Activated CD4-positive, alpha-beta T cell treated with anti-CD3 and anti-CD28 coated beads, Interleukin-2, amount 10 ng/mL, durations not matched to agents 7 days and 5 days (primary cell): ENCODE measurements around the gene NSUN6. TPM values are rescaled to one million over a fixed set of nuclear protein-coding genes. Genes with fewer than 3 reads are reported as not detected.
A peak's percentile ranks its signal among the peaks of the same experiment; 100 is the strongest.

Experiments
- CTCF ChIA-PET: fragments of 350-600 bp; sonication (Branson Sonifier 250); formaldehyde crosslinking; loops from one replicate; lab custom pipeline; 2021; ENCODE audit warnings: antibody characterized with exemption; lab: Charles Lee
- POLR2A ChIA-PET: fragments of 350-600 bp; sonication (Branson Sonifier 250); formaldehyde crosslinking; loops from one replicate; lab custom pipeline; 2021; ENCODE audit warnings: antibody characterized with exemption; lab: Charles Lee
- DNase-seq: peaks from one replicate; pipeline ENCODE4 v3.0.0-alpha.2; 2020
- H3K27ac Mint-ChIP-seq: one replicate; pipeline ENCODE4 v1.8.0; 2021; ENCODE audit warnings: mild to moderate bottlenecking, moderate library complexity, mixed read lengths
- H3K27me3 Mint-ChIP-seq: one replicate; pipeline ENCODE4 v1.8.0; 2021; ENCODE audit warnings: mixed read lengths
- H3K36me3 Mint-ChIP-seq: one replicate; pipeline ENCODE4 v1.8.0; 2021; ENCODE audit warnings: low read depth, mixed read lengths
- H3K4me1 Mint-ChIP-seq: one replicate; pipeline ENCODE4 v1.8.0; 2021; ENCODE audit warnings: mixed read lengths
- H3K4me3 Mint-ChIP-seq: one replicate; pipeline ENCODE4 v1.8.0; 2021; ENCODE audit warnings: mild to moderate bottlenecking, moderate library complexity, mixed read lengths
- H3K9me3 Mint-ChIP-seq: one replicate; pipeline ENCODE4 v1.8.0; 2021; ENCODE audit warnings: mixed read lengths
- total RNA-seq, 2 experiments: library from RNA; stranded (reverse); gene quantifications; one replicate each; pipeline ENCODE4 v1.2.3, GENCODE V29; 2021

Gene NSUN6
- total RNA-seq, 2 experiments from 2014 or later: 21.7 to 22.0 TPM

DNA sequence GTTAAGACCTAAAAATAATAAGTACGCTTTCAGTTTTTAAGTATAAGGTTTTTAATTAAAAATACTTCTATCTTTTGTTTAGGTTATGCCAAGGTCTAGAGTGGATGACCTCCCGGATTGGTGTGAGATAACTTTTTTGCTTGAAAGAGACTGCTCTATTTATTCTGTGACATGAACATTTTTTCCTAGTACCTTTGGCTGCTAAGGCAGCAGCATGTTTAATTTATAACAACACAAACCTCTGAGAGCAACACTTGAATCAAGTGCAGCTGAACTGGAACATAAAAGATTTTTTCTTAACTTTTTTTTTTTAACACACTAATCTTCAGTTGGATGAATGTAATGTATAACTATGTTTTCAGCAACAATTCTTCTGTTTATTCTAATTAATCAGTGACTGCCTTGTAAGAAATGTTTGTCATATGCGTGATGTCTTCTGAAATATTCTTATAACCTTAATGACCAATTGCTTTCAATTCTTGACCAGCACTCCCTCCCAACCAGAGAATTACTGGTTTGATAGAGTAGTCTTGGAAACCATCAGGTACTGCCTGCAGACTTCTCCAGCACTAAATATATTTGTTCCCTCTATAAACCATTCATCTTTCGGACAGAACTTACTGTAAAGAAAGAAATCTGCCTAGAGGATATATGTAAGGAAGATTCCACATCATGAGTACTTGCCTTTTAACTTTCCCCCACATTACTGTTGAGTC is 23.9 kb upstream of the NSUN6 start:
- Mint-ChIP-seq H3K27ac (no peak overlapping the region), H3K4me1 (peaks cover 7% of the 10 kb centered on the region), H3K36me3 (peaks cover 35% of the 10 kb centered on the region), H3K4me3 (no peak overlapping the region), H3K9me3 (no peaks in the 10 kb centered on the region), H3K27me3 (no peaks in the 10 kb centered on the region)
- DNase-seq: no peak
- POLR2A ChIA-PET: interaction anchor here (0.6 kb wide), 1 partner anchor 8 kb away, joined by 4 read pairs; no protein-coding TSS in a partner anchor
- CTCF ChIA-PET: no interaction called here

DNA sequence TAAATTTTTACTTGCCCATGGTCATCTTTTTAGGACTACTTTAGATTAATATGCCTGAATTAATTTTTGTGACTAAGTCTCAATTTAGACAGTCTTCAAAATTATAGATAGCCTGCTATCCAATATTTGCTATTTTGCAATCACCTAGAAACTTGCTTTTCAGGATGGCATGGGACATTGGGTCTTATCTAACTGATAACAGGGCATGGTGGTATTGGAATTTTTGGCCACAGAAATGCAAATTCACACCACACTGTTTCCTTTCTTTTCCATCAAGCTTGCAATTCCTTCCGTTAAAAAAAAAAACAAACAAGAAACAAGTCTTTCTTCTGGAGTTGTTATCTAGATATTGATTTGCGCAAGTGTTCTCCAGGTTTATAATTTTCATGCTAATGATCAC is 16.6 kb upstream of the NSUN6 start:
- Mint-ChIP-seq H3K4me3 (no peak overlapping the region), H3K36me3 (peaks cover 28% of the 10 kb centered on the region), H3K27ac (no peak overlapping the region), H3K4me1 (peaks cover 24% of the 10 kb centered on the region), H3K9me3 (no peaks in the 10 kb centered on the region), H3K27me3 (no peaks in the 10 kb centered on the region)
- ChIA-PET CTCF (interaction anchor here (0.6 to 0.7 kb wide), 3 partner anchors 9 to 1975 kb away, joined by 3 to 4 read pairs (median 3); no protein-coding TSS in a partner anchor), POLR2A (no interaction called here)
- DNase-seq: no peak

DNA sequence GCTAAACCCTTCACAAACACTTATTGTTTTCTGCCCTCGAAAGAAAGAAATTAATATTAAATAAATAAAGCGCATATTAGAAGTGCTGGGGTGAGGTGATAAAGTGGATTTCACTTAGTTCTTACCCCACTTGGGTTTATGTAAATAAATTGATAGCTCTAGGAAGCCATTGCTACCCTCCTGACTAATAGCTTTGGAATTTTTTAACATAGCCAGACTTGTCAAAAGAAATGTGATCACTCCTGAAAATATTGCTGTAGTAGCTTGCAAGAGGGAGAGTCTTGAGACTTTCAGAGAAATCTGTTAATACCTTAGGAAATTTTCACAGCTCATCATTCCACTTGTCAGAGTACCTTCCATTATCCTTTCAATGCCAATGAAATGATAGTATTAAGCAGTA is 15.4 kb upstream of the NSUN6 start:
- Mint-ChIP-seq H3K4me3 (no peak overlapping the region), H3K36me3 (peaks cover 29% of the 10 kb centered on the region)
- CTCF ChIA-PET: interaction anchor here (0.8 kb wide), 1 partner anchor 11 kb away, joined by 4 read pairs; no protein-coding TSS in a partner anchor

GRCh38 chr10:18665815-18666558 is 14.6 kb upstream of the NSUN6 start:
- H3K27me3 Mint-ChIP-seq: no peaks in the 10 kb centered on the region
- no peaks in the 10 kb centered on the region for H3K9me3 Mint-ChIP-seq
- ChIA-PET CTCF (interaction anchor here (0.7 to 0.8 kb wide), 2 partner anchors 12 to 38 kb away, joined by 3 to 4 read pairs; no protein-coding TSS in a partner anchor), POLR2A (no interaction called here)
- H3K36me3 Mint-ChIP-seq: peaks cover 31% of the 10 kb centered on the region
- DNase-seq: no peak
- H3K4me1 Mint-ChIP-seq: peaks cover 39% of the 10 kb centered on the region
- no peak overlapping the region for H3K4me3 Mint-ChIP-seq
- no peak overlapping the region for H3K27ac Mint-ChIP-seq

More for the DNA sequence above, 15.4 kb upstream of the NSUN6 start:
- H3K27ac Mint-ChIP-seq: no peak overlapping the region
- H3K9me3 Mint-ChIP-seq: no peaks in the 10 kb centered on the region
- H3K4me1 Mint-ChIP-seq: peaks cover 32% of the 10 kb centered on the region
- POLR2A ChIA-PET: interaction anchor here (0.7 kb wide), 1 partner anchor 9 kb away, joined by 4 read pairs; no protein-coding TSS in a partner anchor
- DNase-seq: no peak
- no peaks in the 10 kb centered on the region for H3K27me3 Mint-ChIP-seq

DNA sequence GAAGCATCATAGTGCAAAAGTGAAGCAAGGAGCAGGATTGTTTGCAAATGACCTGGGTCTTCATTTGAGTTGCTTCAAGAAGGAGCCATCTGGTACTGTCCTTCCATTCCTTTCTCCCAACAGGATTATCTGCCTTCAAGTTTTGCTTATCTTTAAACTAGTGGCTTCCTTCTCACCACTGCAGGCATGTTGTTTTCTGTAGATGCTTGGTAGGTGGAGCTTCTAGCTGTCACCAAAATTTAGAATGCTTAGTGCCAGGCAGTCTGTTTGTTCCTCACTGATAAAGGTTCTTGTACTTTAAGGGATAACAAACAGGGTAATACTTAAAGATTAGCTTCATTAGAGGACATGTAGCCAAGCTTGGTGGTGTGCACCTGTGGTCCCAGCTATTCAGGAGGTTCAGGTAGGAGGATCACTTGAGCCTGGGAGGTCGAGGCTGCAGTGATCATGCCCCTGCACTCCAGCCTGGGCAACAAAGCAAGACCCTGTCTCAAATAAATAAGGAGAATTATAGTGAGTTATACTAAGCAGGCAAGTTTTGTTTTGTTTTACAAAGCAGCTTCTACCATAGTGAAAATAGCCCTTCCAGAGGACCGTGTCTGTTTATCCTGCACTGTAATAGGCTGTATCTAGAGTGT is 13.6 kb upstream of the NSUN6 start:
- Mint-ChIP-seq H3K27ac (no peak overlapping the region), H3K9me3 (no peaks in the 10 kb centered on the region), H3K36me3 (peaks cover 26% of the 10 kb centered on the region), H3K27me3 (no peaks in the 10 kb centered on the region), H3K4me1 (peaks cover 40% of the 10 kb centered on the region), H3K4me3 (no peak overlapping the region)
- CTCF ChIA-PET: no interaction called here
- POLR2A ChIA-PET: no interaction called here
- DNase-seq: no peak

- Mint-ChIP-seq H3K4me1 (peaks cover 49% of the 10 kb centered on the region), H3K36me3 (peaks cover 15% of the 10 kb centered on the region), H3K9me3 (no peaks in the 10 kb centered on the region), H3K27ac (peak overlapping the region; percentile 77), H3K4me3 (peak overlapping the region; percentile 59), H3K27me3 (no peaks in the 10 kb centered on the region)
- ChIA-PET POLR2A (no interaction called here), CTCF (interaction anchor here (1.4 kb wide), 1 partner anchor 15 kb away, joined by 3 read pairs; no protein-coding TSS in a partner anchor)
- DNase-seq: no peak
Measured at GRCh38 chr10:18660816-18661431, 9.5 kb upstream of the NSUN6 start.

DNA sequence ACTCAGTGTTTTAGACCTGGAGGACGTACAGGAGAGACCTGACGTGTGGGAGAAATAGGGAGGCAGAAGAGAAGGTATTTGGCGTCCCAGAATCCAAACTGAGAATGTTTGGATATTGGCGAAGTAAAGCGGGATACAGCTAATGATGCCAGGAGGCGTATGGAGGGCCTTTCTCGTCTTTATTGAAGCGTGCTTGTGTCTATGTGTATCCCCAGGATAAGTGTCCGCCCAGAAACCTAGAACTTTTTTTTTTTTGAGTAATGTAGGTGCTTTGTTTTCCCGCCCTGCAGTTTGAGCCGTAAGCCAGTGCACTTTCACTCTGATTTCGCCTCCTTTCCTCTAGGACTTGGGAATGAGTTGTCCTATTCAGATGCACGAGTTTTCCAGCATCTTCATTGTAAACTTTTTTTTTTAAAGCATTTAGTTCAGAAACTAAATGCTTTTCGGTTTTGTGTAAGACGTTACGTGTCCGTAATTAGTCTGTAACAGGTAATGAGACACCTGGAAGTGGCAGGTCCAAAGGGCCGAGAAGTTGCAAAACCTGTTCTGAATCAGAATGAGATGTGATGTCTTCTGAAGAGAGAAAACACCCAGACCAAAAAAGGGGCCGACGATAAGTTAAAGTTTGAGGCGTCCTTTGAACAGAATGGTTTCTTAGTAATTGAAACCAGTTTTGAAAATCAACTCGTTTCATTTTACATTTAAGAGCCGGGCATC is 8.6 kb upstream of the NSUN6 start:
- POLR2A ChIA-PET: no interaction called here
- H3K27ac Mint-ChIP-seq: peak overlapping the region; percentile 99
- no peaks in the 10 kb centered on the region for H3K27me3 Mint-ChIP-seq
- peak; percentile 25 for DNase-seq
- CTCF ChIA-PET: interaction anchor here (1.0 to 1.4 kb wide), 4 partner anchors 10 to 16 kb away, joined by 3 read pairs; no protein-coding TSS in a partner anchor
- H3K4me1 Mint-ChIP-seq: peaks cover 45% of the 10 kb centered on the region
- H3K9me3 Mint-ChIP-seq: no peaks in the 10 kb centered on the region
- H3K36me3 Mint-ChIP-seq: peaks cover 15% of the 10 kb centered on the region
- peak overlapping the region; percentile 100 for H3K4me3 Mint-ChIP-seq

DNA sequence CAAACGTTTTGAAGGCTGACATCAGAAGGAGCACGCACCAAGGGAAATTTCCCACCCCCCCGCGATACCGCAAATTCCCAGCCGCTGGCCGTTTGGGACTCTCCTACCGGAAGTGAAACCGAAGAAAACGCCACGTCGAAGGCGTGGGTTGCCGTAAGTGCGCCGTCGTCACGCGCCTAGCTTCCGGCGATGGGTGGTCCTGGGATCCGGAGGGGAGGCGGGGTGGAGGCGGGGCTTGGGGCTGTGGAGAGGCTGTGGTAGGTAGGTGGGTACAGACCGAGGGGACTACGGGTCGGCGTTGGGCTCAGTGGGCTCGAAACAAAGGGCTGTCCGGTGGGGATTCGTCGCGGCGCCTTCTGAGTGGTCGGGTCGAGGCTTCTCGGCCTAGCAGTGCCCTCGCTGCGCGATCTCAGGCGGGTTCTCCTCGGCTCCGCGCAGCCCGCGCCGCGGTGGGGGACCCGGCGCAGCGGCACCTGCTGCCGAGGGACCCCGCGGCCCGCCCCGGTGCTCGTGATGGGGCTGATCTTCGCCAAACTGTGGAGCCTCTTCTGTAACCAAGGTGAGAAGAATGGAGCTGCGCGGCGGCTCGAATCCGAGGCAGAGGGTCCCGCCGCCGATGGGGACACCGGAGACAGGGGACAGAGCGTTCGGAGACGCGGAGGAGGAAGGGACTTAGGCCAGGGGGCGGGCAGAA is 7.9 kb upstream of the NSUN6 start, which contains the start of gene ARL5B:
ARL5B (plus strand) TSS at position 307 of the 694 bp plus-strand sequence; CDS start at position 514, 207 bp downstream.
- peak; percentile 96 for DNase-seq
- Mint-ChIP-seq H3K27me3 (no peaks in the 10 kb centered on the region), H3K36me3 (peaks cover 15% of the 10 kb centered on the region), H3K27ac (peak within 1 kb of the TSS; percentile 99), H3K9me3 (no peaks in the 10 kb centered on the region), H3K4me1 (peaks cover 43% of the 10 kb centered on the region), H3K4me3 (peak within 1 kb of the TSS; percentile 100)
- ChIA-PET CTCF (interaction anchor here (0.5 to 1.4 kb wide), 5 partner anchors 9 to 17 kb away, joined by 3 to 4 read pairs (median 3); no protein-coding TSS in a partner anchor), POLR2A (interaction anchor here (0.6 to 1.2 kb wide), 2 partner anchors 11 to 916 kb away, joined by 3 read pairs; no protein-coding TSS in a partner anchor)

- Mint-ChIP-seq H3K36me3 (peaks cover 17% of the 10 kb centered on the region), H3K4me1 (peaks cover 38% of the 10 kb centered on the region), H3K27me3 (no peaks in the 10 kb centered on the region), H3K9me3 (no peaks in the 10 kb centered on the region), H3K4me3 (peak overlapping the region; percentile 100), H3K27ac (peak overlapping the region; percentile 99)
- POLR2A ChIA-PET: interaction anchor here (0.6 to 1.2 kb wide), 2 partner anchors 10 to 917 kb away, joined by 3 read pairs; no protein-coding TSS in a partner anchor
- CTCF ChIA-PET: interaction anchor here (0.5 to 1.3 kb wide), 5 partner anchors 10 to 13 kb away, joined by 3 to 6 read pairs (median 3); no protein-coding TSS in a partner anchor
- DNase-seq: peak; percentile 28
Measured at GRCh38 chr10:18658271-18659124, 7.1 kb upstream of the NSUN6 start.

DNA sequence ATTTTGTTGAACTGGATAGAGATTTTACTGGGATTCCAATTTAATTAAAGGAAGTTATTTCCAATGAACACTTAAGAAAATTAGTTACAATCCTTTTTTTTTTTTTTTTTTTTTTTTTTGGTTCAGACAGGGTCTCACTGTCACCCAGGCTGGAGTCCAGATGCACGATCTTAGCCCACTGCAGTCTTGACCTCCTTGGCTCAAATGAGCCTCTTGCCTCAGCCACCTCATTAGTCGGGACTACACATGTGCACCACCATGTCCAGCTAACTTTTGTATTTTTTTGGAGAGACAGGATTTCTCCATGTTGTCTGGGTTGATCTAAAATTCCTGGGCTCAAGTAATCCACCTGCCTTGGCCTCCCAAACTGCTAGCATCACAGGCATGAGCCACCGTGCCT is 5.3 kb upstream of the NSUN6 start:
- no peak overlapping the region for H3K27ac Mint-ChIP-seq
- H3K9me3 Mint-ChIP-seq: no peaks in the 10 kb centered on the region
- ChIA-PET CTCF (interaction anchor here (0.6 to 1.0 kb wide), 2 partner anchors 13 to 18 kb away, joined by 3 to 5 read pairs; no protein-coding TSS in a partner anchor), POLR2A (no interaction called here)
- peaks cover 40% of the 10 kb centered on the region for H3K4me1 Mint-ChIP-seq
- H3K27me3 Mint-ChIP-seq: no peaks in the 10 kb centered on the region
- H3K4me3 Mint-ChIP-seq: no peak overlapping the region
- DNase-seq: no peak
- peaks cover 18% of the 10 kb centered on the region for H3K36me3 Mint-ChIP-seq
